DND-41 (cell line): ENCODE results near the gene SLC6A18.

Experiments
- ATAC-seq: fragments of 200-7000 bp; cut with Tn5 transposase; 3 replicates; pipeline ENCODE4 v1.9.1; 2021; ENCODE audit warnings: low read depth; ENCODE audit not compliant: insufficient read depth
- DNase-seq: peaks from one replicate; pipeline ENCODE4 v3.0.0-alpha.2; 2020
- H2AFZ ChIP-seq: 2 replicates; pipeline ENCODE4 v1.6.0; 2012; ENCODE audit warnings: low read depth, low read length
- H3K27ac ChIP-seq: 2 replicates; pipeline ENCODE4 v1.5.1; 2012; ENCODE audit warnings: low read length, inconsistent platforms
- H3K27me3 ChIP-seq: fragments of 200-600 bp; sonication (generic); 2 replicates; pipeline ENCODE4 v1.6.0; 2012; ENCODE audit warnings: low read length, mild to moderate bottlenecking, inconsistent platforms; ENCODE audit not compliant: insufficient read depth, poor library complexity
- H3K36me3 ChIP-seq: 2 replicates; pipeline ENCODE4 v1.5.1; 2012; ENCODE audit warnings: low read length, inconsistent platforms; ENCODE audit not compliant: insufficient read depth
- H3K4me1 ChIP-seq: 2 replicates; pipeline ENCODE4 v1.5.1; 2012; ENCODE audit warnings: mild to moderate bottlenecking, low read length; ENCODE audit not compliant: insufficient read depth
- H3K4me2 ChIP-seq: 2 replicates; pipeline ENCODE4 v1.6.0; 2012; ENCODE audit warnings: mild to moderate bottlenecking, moderate library complexity, low read length, inconsistent platforms; ENCODE audit not compliant: insufficient read depth
- H3K4me3 ChIP-seq, 2 experiments: fragments of 200-600 bp in 1 of 2; shearing (Covaris generic) in 1 of 2; 2 replicates each; pipeline ENCODE4 v1.5.1; 2012 to 2016; ENCODE audit warnings: inconsistent platforms in 2 of 2, low read length in 2 of 2, mild to moderate bottlenecking in 2 of 2, low read depth in 1 of 2, moderate library complexity in 1 of 2
- H3K79me2 ChIP-seq: 2 replicates; pipeline ENCODE4 v1.6.0; 2012; ENCODE audit warnings: low read length, inconsistent platforms; ENCODE audit not compliant: insufficient read depth
- H3K9ac ChIP-seq: 2 replicates; pipeline ENCODE4 v1.6.0; 2012; ENCODE audit warnings: low read depth, mild to moderate bottlenecking, inconsistent platforms, low read length, moderate library complexity
- H3K9me3 ChIP-seq: 2 replicates; pipeline ENCODE4 v1.5.1; 2012; ENCODE audit warnings: low read length, moderate library complexity, mild to moderate bottlenecking, inconsistent platforms; ENCODE audit not compliant: insufficient read depth, severe bottlenecking
- H4K20me1 ChIP-seq: 2 replicates; pipeline ENCODE4 v1.6.0; 2012; ENCODE audit warnings: low read length; ENCODE audit not compliant: insufficient read depth
- CTCF ChIP-seq: IDR thresholded peaks from 2 replicates; pipeline ENCODE4 v1.5.1; 2012; ENCODE audit warnings: borderline replicate concordance, low read length, moderate library complexity, mild to moderate bottlenecking; ENCODE audit not compliant: poor library complexity, severe bottlenecking; ENCODE audit errors: extremely low read depth
- EZH2 ChIP-seq: IDR thresholded peaks from 3 replicates; pipeline ENCODE4 v1.6.1; 2012; ENCODE audit warnings: borderline replicate concordance, low read depth, mild to moderate bottlenecking, moderate library complexity, low read length, inconsistent platforms; ENCODE audit not compliant: severe bottlenecking

Gene SLC6A18

GRCh38 chr5:1192971-1193590 is 32.1 kb upstream of the SLC6A18 start:
- DNase-seq = no peak

GRCh38 chr5:1193591-1193985 is 31.6 kb upstream of the SLC6A18 start:
- no peak overlapping the region for H3K27ac ChIP-seq
- no peaks in the 10 kb centered on the region for H3K9me3 ChIP-seq
- H3K79me2 ChIP-seq = no peaks in the 10 kb centered on the region
- H4K20me1 ChIP-seq = no peaks in the 10 kb centered on the region
- ATAC-seq (no peak), DNase-seq (no peak)
- H3K4me1 ChIP-seq = no peaks in the 10 kb centered on the region
- H2AFZ ChIP-seq = no peak overlapping the region
- H3K27me3 ChIP-seq = peaks cover 6% of the 10 kb centered on the region
- H3K4me3 ChIP-seq = no peak overlapping the region
- TF ChIP-seq CTCF = no peak
- no peak for TF ChIP-seq EZH2
- H3K36me3 ChIP-seq = no peaks in the 10 kb centered on the region
- no peak overlapping the region for H3K4me2 ChIP-seq
- H3K9ac ChIP-seq = no peak overlapping the region

More at GRCh38 chr5:1192971-1193590, 32.1 kb upstream of the SLC6A18 start:
- TF ChIP-seq EZH2 (no peak), CTCF (no peak)
- peaks cover 6% of the 10 kb centered on the region for H3K27me3 ChIP-seq
- no peak overlapping the region for H2AFZ ChIP-seq
- H3K4me1 ChIP-seq = no peaks in the 10 kb centered on the region
- H3K4me2 ChIP-seq = no peak overlapping the region
- no peaks in the 10 kb centered on the region for H3K36me3 ChIP-seq
- no peak for ATAC-seq
- H4K20me1 ChIP-seq = no peaks in the 10 kb centered on the region
- H3K9ac ChIP-seq = no peak overlapping the region
- H3K79me2 ChIP-seq = no peaks in the 10 kb centered on the region
- no peak overlapping the region for H3K4me3 ChIP-seq
- no peak overlapping the region for H3K27ac ChIP-seq
- no peaks in the 10 kb centered on the region for H3K9me3 ChIP-seq

GRCh38 chr5:1194378-1194777 is 30.8 kb upstream of the SLC6A18 start:
- DNase-seq (no peak), ATAC-seq (no peak)
- Histone ChIP-seq H3K4me3 (no peak overlapping the region), H3K4me2 (no peak overlapping the region), H4K20me1 (no peaks in the 10 kb centered on the region), H2AFZ (no peak overlapping the region), H3K36me3 (no peaks in the 10 kb centered on the region), H3K27me3 (peaks cover 6% of the 10 kb centered on the region), H3K27ac (no peak overlapping the region), H3K9ac (no peak overlapping the region), H3K79me2 (no peaks in the 10 kb centered on the region), H3K4me1 (no peaks in the 10 kb centered on the region), H3K9me3 (no peaks in the 10 kb centered on the region)
- TF ChIP-seq EZH2 (no peak), CTCF (no peak)

- Histone ChIP-seq H3K9me3 (no peaks in the 10 kb centered on the region), H3K4me1 (no peaks in the 10 kb centered on the region), H4K20me1 (no peaks in the 10 kb centered on the region), H2AFZ (no peak overlapping the region), H3K27me3 (peaks cover 6% of the 10 kb centered on the region), H3K4me3 (no peak overlapping the region), H3K9ac (no peak overlapping the region), H3K79me2 (no peaks in the 10 kb centered on the region), H3K36me3 (no peaks in the 10 kb centered on the region), H3K27ac (no peak overlapping the region), H3K4me2 (no peak overlapping the region)
- TF ChIP-seq CTCF (no peak), EZH2 (no peak)
- DNase-seq (no peak), ATAC-seq (no peak)
Measured at GRCh38 chr5:1195439-1195838, 29.7 kb upstream of the SLC6A18 start.
